Right lobe of liver (tissue), 4 donors: ENCODE results near the gene AICDA.

Source experiments
- POLR2A ChIP-seq: fragments of 450-650 bp; IDR thresholded peaks from one replicate; pipeline ENCODE4 v1.6.1; 2017; ENCODE audit warnings: antibody characterized with exemption, mild to moderate bottlenecking
- TF ChIP-seq, protein P1 (sequence below), 4 donors: fragments of 200-600 bp in 3 of 4; fragments of 450-650 bp in 1 of 4; IDR thresholded peaks; one replicate each; pipeline versions ENCODE4 v1.5.1 to v1.8.0; 2016 to 2022; ENCODE audit warnings: antibody characterized with exemption in 4 of 4, mild to moderate bottlenecking in 2 of 4
- donor health status: DM: no; HTN: no; CAD: no.
- donor health status: DM: no; HTN: no; CAD: no.
- donor health status: DM: no; HTN: yes; CAD: no.

DNA sequence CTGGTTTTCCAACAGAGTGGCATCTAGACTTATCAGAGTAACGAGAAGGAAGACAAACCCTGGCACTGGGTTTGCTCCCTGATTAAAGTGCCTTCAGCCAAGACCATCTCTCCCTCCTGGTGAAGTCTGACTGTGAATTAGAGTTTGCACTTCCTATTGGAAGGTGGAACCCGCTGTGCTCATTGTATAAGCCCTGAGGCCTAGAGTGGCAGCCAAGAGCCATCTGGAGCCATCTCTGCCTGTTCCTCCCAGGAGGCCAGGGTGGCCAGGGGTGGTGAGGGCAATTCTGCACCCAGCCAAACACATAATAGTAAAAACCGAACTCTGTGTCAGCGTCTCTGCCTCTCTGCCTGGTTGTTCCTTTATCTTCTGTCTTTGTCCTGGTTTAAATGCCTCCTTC, 25.0 kb upstream of the AICDA start:
- no peak for TF ChIP-seq POLR2A
- TF ChIP-seq, protein P1, sequence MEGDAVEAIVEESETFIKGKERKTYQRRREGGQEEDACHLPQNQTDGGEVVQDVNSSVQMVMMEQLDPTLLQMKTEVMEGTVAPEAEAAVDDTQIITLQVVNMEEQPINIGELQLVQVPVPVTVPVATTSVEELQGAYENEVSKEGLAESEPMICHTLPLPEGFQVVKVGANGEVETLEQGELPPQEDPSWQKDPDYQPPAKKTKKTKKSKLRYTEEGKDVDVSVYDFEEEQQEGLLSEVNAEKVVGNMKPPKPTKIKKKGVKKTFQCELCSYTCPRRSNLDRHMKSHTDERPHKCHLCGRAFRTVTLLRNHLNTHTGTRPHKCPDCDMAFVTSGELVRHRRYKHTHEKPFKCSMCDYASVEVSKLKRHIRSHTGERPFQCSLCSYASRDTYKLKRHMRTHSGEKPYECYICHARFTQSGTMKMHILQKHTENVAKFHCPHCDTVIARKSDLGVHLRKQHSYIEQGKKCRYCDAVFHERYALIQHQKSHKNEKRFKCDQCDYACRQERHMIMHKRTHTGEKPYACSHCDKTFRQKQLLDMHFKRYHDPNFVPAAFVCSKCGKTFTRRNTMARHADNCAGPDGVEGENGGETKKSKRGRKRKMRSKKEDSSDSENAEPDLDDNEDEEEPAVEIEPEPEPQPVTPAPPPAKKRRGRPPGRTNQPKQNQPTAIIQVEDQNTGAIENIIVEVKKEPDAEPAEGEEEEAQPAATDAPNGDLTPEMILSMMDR (IDR thresholded peaks at IDR 0.05): no peak
